HepG2 (cell line): ENCODE measurements around the gene MRPL50. TPM values are rescaled to one million over a fixed set of nuclear protein-coding genes. Genes with fewer than 3 reads are reported as not detected.

Experiments
- ATAC-seq: fragments of 200-7000 bp; cut with Tn5 transposase; 3 replicates; pipeline ENCODE4 v1.9.1; 2020; ENCODE audit warnings: mild to moderate bottlenecking, moderate library complexity
- BruUV-seq: library from RNA; stranded (reverse); fragments of 400-500 nt; replicated peaks from 2 replicates; lab custom pipeline; 2021; lab: Mats Ljungman, UMichigan
- CTCF ChIA-PET: fragments of 300-600 bp; formaldehyde crosslinking; extraction: SDS; loops from one replicate; lab custom pipeline; 2021; ENCODE audit warnings: low total read pairs, inconsistent platforms, low intra/inter-chr PET ratio; lab: Yijun Ruan, JAX
- POLR2A ChIA-PET: fragments of 350-600 bp; sonication (Branson Sonifier 250); formaldehyde crosslinking; loops from one replicate; lab custom pipeline; 2020; ENCODE audit warnings: antibody characterized with exemption, inconsistent platforms; lab: Yijun Ruan, JAX
- DNase-seq: peaks from one replicate; pipeline ENCODE4 v3.0.0-alpha.2; 2015; ENCODE audit warnings: low spot score
- FAIRE-seq: peaks from 3 replicates; lab custom pipeline; 2011; peaks lifted over from hg19 to GRCh38; lab: Jason Lieb, UNC
- H2AFZ ChIP-seq: one replicate; pipeline ENCODE4 v1.6.1; 2011; ENCODE audit warnings: low read length, inconsistent platforms
- H3K27ac ChIP-seq: fragments of 300-600 bp; 3 replicates; pipeline ENCODE4 v1.8.0; 2011; ENCODE audit warnings: mixed run types, mild to moderate bottlenecking, mixed read lengths, low read length, inconsistent platforms; ENCODE audit not compliant: insufficient read depth; ENCODE audit errors: extremely low read length
- H3K27me3 ChIP-seq, 2 experiments: fragments of 200-600 bp in 1 of 2; 2 replicates in 1 of 2; 3 replicates in 1 of 2; pipeline versions ENCODE4 v1.6.0 to v1.8.0; 2011; ENCODE audit warnings: low read length in 2 of 2, mild to moderate bottlenecking in 2 of 2, moderate library complexity in 2 of 2, inconsistent platforms in 1 of 2; ENCODE audit not compliant: insufficient read depth in 2 of 2, control insufficient read depth in 1 of 2
- H3K36me3 ChIP-seq, 2 experiments: fragments of 200-600 bp in 1 of 2; replicated peaks in 1 of 2; 2 replicates in 1 of 2; 3 replicates in 1 of 2; pipeline versions ENCODE4 v1.5.1 to v1.8.0; 2011; ENCODE audit warnings: low read length in 2 of 2, inconsistent platforms in 1 of 2; ENCODE audit not compliant: insufficient read depth in 2 of 2, control insufficient read depth in 1 of 2
- H3K4me1 ChIP-seq: 2 replicates; pipeline ENCODE4 v1.5.1; 2012; ENCODE audit warnings: low read length, inconsistent platforms; ENCODE audit not compliant: insufficient read depth
- H3K4me2 ChIP-seq: 2 replicates; pipeline ENCODE4 v1.6.0; 2011; ENCODE audit warnings: low read depth, low read length, inconsistent platforms
- H3K4me3 ChIP-seq, 3 experiments: fragments of 200-600 bp in 1 of 3; sonication (generic), shearing (Covaris generic) in 1 of 3; replicated peaks in 1 of 3; 2 replicates each; pipeline ENCODE4 v1.5.1; 2011 to 2016; ENCODE audit warnings: low read length in 3 of 3, inconsistent platforms in 2 of 3, low read depth in 2 of 3, mild to moderate bottlenecking in 2 of 3, control low read depth in 1 of 3, mixed read lengths in 1 of 3; ENCODE audit not compliant: insufficient read depth in 1 of 3
- H3K79me2 ChIP-seq: one replicate; pipeline ENCODE4 v1.6.1; 2011; ENCODE audit warnings: low read length, inconsistent platforms; ENCODE audit not compliant: insufficient read depth
- H3K9ac ChIP-seq: 2 replicates; pipeline ENCODE4 v1.6.0; 2011; ENCODE audit warnings: mild to moderate bottlenecking, low read depth, low read length, inconsistent platforms; ENCODE audit not compliant: insufficient read depth
- H3K9me3 ChIP-seq: 2 replicates; pipeline ENCODE4 v1.5.1; 2012; ENCODE audit warnings: mild to moderate bottlenecking, low read length
- H4K20me1 ChIP-seq: 2 replicates; pipeline ENCODE4 v1.6.0; 2011; ENCODE audit warnings: inconsistent platforms, mild to moderate bottlenecking, low read length, moderate library complexity; ENCODE audit not compliant: insufficient read depth
- DRAP1 ChIP-seq: IDR thresholded peaks from 2 replicates; pipeline ENCODE4 v1.6.1; 2016; ENCODE audit warnings: missing genetic modification reagents, missing compliant biosample characterization
- FOXA1 ChIP-seq, 2 experiments: fragments of 450-650 bp in 1 of 2; sonication (generic) in 1 of 2; formaldehyde crosslinking in 1 of 2; IDR thresholded peaks; 2 replicates each; pipeline versions ENCODE4 v1.4.0 to v1.6.1; 2016 to 2020; ENCODE audit warnings: missing genetic modification reagents in 1 of 2
- FOXA3 ChIP-seq: IDR thresholded peaks from 2 replicates; pipeline ENCODE4 v1.6.1; 2016; ENCODE audit warnings: missing genetic modification reagents, missing compliant biosample characterization
- FOXJ3 ChIP-seq: sonication (generic); formaldehyde crosslinking; IDR thresholded peaks from 2 replicates; pipeline ENCODE4 v1.4.0; 2020; ENCODE audit warnings: missing genetic modification reagents, mild to moderate bottlenecking, borderline replicate concordance
- HMG20A ChIP-seq: IDR thresholded peaks from 2 replicates; pipeline ENCODE4 v1.6.1; 2016; ENCODE audit warnings: borderline replicate concordance
- HNF4A ChIP-seq: sonication (generic); formaldehyde crosslinking; IDR thresholded peaks from 2 replicates; pipeline ENCODE4 v1.4.0; 2020; ENCODE audit warnings: missing genetic modification reagents
- HNF4G ChIP-seq, 2 experiments: sonication (generic) in 1 of 2; formaldehyde crosslinking in 1 of 2; IDR thresholded peaks; 2 replicates each; pipeline versions ENCODE4 v1.4.0 to v1.6.1; 2011 to 2020; ENCODE audit warnings: borderline replicate concordance in 2 of 2, low read depth in 2 of 2, mild to moderate bottlenecking in 2 of 2, low read length in 1 of 2, missing genetic modification reagents in 1 of 2, moderate library complexity in 1 of 2
- LCORL ChIP-seq, 2 experiments: fragments of 450-650 bp in 1 of 2; sonication (generic) in 1 of 2; formaldehyde crosslinking in 1 of 2; IDR thresholded peaks; 2 replicates each; pipeline versions ENCODE4 v1.5.0 to v1.6.1; 2017 to 2020; ENCODE audit warnings: antibody characterized with exemption in 1 of 2, missing genetic modification reagents in 1 of 2
- NCOA5 ChIP-seq: sonication (generic); formaldehyde crosslinking; IDR thresholded peaks from 2 replicates; pipeline ENCODE4 v1.4.0; 2020; ENCODE audit warnings: missing genetic modification reagents
- NFIC ChIP-seq: IDR thresholded peaks from 2 replicates; pipeline ENCODE4 v1.6.1; 2012; ENCODE audit warnings: mild to moderate bottlenecking, low read length, inconsistent platforms
- PITX1 ChIP-seq: sonication (generic); formaldehyde crosslinking; IDR thresholded peaks from 2 replicates; pipeline ENCODE4 v1.5.1; 2020; ENCODE audit warnings: mild to moderate bottlenecking, missing genetic modification reagents
- RXRB ChIP-seq: IDR thresholded peaks from 2 replicates; pipeline ENCODE4 v1.6.1; 2016; ENCODE audit warnings: borderline replicate concordance, missing genetic modification reagents, missing compliant biosample characterization
- SETDB1 ChIP-seq: sonication (generic); formaldehyde crosslinking; IDR thresholded peaks from 2 replicates; pipeline ENCODE4 v1.5.1; 2020; ENCODE audit warnings: missing genetic modification reagents, mild to moderate bottlenecking, borderline replicate concordance
- SP4 ChIP-seq: sonication (generic); formaldehyde crosslinking; IDR thresholded peaks from 2 replicates; pipeline ENCODE4 v1.8.1; 2023; ENCODE audit warnings: mild to moderate bottlenecking, missing genetic modification reagents
- STAG1 ChIP-seq: sonication (generic); formaldehyde crosslinking; IDR thresholded peaks from 2 replicates; pipeline ENCODE4 v1.4.0; 2020; ENCODE audit warnings: missing genetic modification reagents
- TEAD3 ChIP-seq: optimal IDR thresholded peaks from 2 replicates; pipeline ENCODE3; 2016; ENCODE audit warnings: borderline replicate concordance
- ZNF275 ChIP-seq: sonication (generic); formaldehyde crosslinking; IDR thresholded peaks from 2 replicates; pipeline ENCODE4 v1.8.0; 2022; ENCODE audit warnings: missing genetic modification reagents, mild to moderate bottlenecking, inconsistent platforms, borderline replicate concordance
- ZNF317 ChIP-seq: sonication (generic); formaldehyde crosslinking; IDR thresholded peaks from 2 replicates; pipeline ENCODE4 v1.5.0; 2020; ENCODE audit warnings: mild to moderate bottlenecking, missing genetic modification reagents
- ZNF33A ChIP-seq: sonication (generic); formaldehyde crosslinking; IDR thresholded peaks from 2 replicates; pipeline ENCODE4 v1.5.1; 2020; ENCODE audit warnings: missing genetic modification reagents, mild to moderate bottlenecking, moderate library complexity, borderline replicate concordance
- ZNF451 ChIP-seq: sonication (generic); formaldehyde crosslinking; IDR thresholded peaks from 2 replicates; pipeline ENCODE4 v1.5.0; 2020; ENCODE audit warnings: mild to moderate bottlenecking, missing genetic modification reagents
- ZNF670 ChIP-seq: sonication (generic); formaldehyde crosslinking; IDR thresholded peaks from 2 replicates; pipeline ENCODE4 v1.8.0; 2022; ENCODE audit warnings: mild to moderate bottlenecking, missing genetic modification reagents, borderline replicate concordance
- ZSCAN30 ChIP-seq: sonication (generic); formaldehyde crosslinking; IDR thresholded peaks from 2 replicates; pipeline ENCODE4 v1.5.0; 2020; ENCODE audit warnings: mild to moderate bottlenecking, missing genetic modification reagents
- WGBS: methylation state at CpG from one replicate; pipeline ENCODE4 v1.1.6; 2017; ENCODE audit warnings: low lambda C conversion rate; 5-methylcytosine and 5-hydroxymethylcytosine counted together
- in situ Hi-C: cut with HindIII; loops from 2 replicates; pipeline ENCODE4 v1.10.0; 2017; ENCODE audit warnings: low pct_unique_long_range_greater_than_20kb; ENCODE audit not compliant: extremely low pct_ligation_motif_present
- intact Hi-C: fragments of 100-400 bp; cut with micrococcal nuclease; formaldehyde crosslinking; loops from one replicate; pipeline ENCODE4 v1.10.0; 2022; ENCODE audit not compliant: unreplicated experiment
- polyA plus RNA-seq, 8 experiments: library from polyadenylated mRNA; depleted of rRNA in 3 of 8; stranded (reverse) in 7 of 8; unstranded in 1 of 8; fragments of >200 nt; fragmentation: Illumina TruSeq in 4 of 8; extraction: Trizol in 4 of 8; gene quantifications; 2 replicates each; pipeline versions ENCODE4 v1.2.1 to v1.2.3, GENCODE V29; 2011 to 2016; ENCODE audit warnings: low read depth in 4 of 8, missing spikeins in 1 of 8, mixed read lengths in 1 of 8; ENCODE audit not compliant: insufficient read depth in 1 of 8
- total RNA-seq, 5 experiments: library from RNA; depleted of rRNA; stranded (reverse); fragments of >200 nt; fragmentation: Illumina TruSeq; extraction: Trizol; gene quantifications; 2 replicates each; pipeline ENCODE4 v1.2.3, GENCODE V29; 2016; ENCODE audit warnings: low read depth in 1 of 5
- TF ChIP-seq, protein P1 (sequence below): sonication (generic); formaldehyde crosslinking; IDR thresholded peaks from 2 replicates; pipeline ENCODE4 v1.5.0; 2020; ENCODE audit warnings: mild to moderate bottlenecking, missing genetic modification reagents, moderate library complexity

MRPL50 gene
- total and polyA plus RNA-seq, 2 of the 13 experiments (the other 11 are each of a cell fraction or from before 2014, with no cell fraction given), result 37.1 to 70.0 TPM

- Histone ChIP-seq H3K27me3 (no peaks in the 10 kb centered on the region), H3K9me3 (no peaks in the 10 kb centered on the region), H3K4me1 (peaks cover 76% of the 10 kb centered on the region), H3K4me3 (no peak overlapping the region), H4K20me1 (no peaks in the 10 kb centered on the region), H2AFZ (no peak overlapping the region), H3K27ac (peak overlapping the region; percentile 48), H3K9ac (no peak overlapping the region), H3K4me2 (peak overlapping the region; percentile 27), H3K79me2 (no peaks in the 10 kb centered on the region), H3K36me3 (no peaks in the 10 kb centered on the region)
- DNase-seq (peak; percentile 65), FAIRE-seq (no peak), ATAC-seq (no peak)
- 25% methylated on average over 1 of the region's 1 CpG for WGBS
- BruUV-seq, result no TSS peak
- in situ Hi-C loops, result no loop called here
- intact Hi-C loops, result no loop called here
- ChIA-PET CTCF (no interaction called here), POLR2A (interaction anchor here (1.6 to 2.5 kb wide), 4 partner anchors 16 to 48 kb away, joined by 4 to 23 read pairs (median 6); partner anchors contain the start of genes MRPL50 and ZNF189)
- TF ChIP-seq LCORL (IDR thresholded peaks at IDR 0.05) (no peak), LCORL (CRISPR knock-in tag; IDR thresholded peaks at IDR 0.05) (peak; percentile 84), ZNF33A (CRISPR knock-in tag) (peak; percentile 77; the same call in 1 of the 2 replicates), ZNF275 (CRISPR knock-in tag) (no peak), TEAD3 (CRISPR knock-in tag) (peak; percentile 31), FOXA1 (IDR thresholded peaks at IDR 0.05) (no peak), FOXA1 (CRISPR knock-in tag; IDR thresholded peaks at IDR 0.05) (peak; percentile 71), STAG1 (CRISPR knock-in tag) (peak; percentile 36), ZNF317 (CRISPR knock-in tag) (0 out of 2 replicates have a peak, but pooled peaks have one; percentile 30), ZNF670 (CRISPR knock-in tag) (0 out of 2 replicates have a peak, but pooled peaks have one; percentile 52), HNF4G (IDR thresholded peaks at IDR 0.05; ENCODE audit: borderline replicate concordance, low read depth, low read length) (0 out of 2 replicates have a peak, but pooled peaks have one; percentile 24), HNF4G (CRISPR knock-in tag; IDR thresholded peaks at IDR 0.05; ENCODE audit: borderline replicate concordance, low read depth) (no peak), HNF4A (CRISPR knock-in tag) (peak; percentile 27; the same call in 1 of the 2 replicates), HMG20A (no peak; the same call in 1 of the 2 replicates), DRAP1 (CRISPR knock-in tag) (no peak), SP4 (CRISPR knock-in tag) (no peak), NCOA5 (no peak), ZSCAN30 (no peak), ZNF451 (CRISPR knock-in tag) (no peak), RXRB (0 out of 2 replicates have a peak, but pooled peaks have one; percentile 40), PITX1 (CRISPR knock-in tag) (no peak), FOXA3 (CRISPR knock-in tag) (peak; percentile 86), FOXJ3 (CRISPR knock-in tag) (peak; percentile 28; the same call in 1 of the 2 replicates), SETDB1 (CRISPR knock-in tag) (no peak), NFIC (peak; percentile 70; the same call in 1 of the 2 replicates)
- TF ChIP-seq, protein P1, sequence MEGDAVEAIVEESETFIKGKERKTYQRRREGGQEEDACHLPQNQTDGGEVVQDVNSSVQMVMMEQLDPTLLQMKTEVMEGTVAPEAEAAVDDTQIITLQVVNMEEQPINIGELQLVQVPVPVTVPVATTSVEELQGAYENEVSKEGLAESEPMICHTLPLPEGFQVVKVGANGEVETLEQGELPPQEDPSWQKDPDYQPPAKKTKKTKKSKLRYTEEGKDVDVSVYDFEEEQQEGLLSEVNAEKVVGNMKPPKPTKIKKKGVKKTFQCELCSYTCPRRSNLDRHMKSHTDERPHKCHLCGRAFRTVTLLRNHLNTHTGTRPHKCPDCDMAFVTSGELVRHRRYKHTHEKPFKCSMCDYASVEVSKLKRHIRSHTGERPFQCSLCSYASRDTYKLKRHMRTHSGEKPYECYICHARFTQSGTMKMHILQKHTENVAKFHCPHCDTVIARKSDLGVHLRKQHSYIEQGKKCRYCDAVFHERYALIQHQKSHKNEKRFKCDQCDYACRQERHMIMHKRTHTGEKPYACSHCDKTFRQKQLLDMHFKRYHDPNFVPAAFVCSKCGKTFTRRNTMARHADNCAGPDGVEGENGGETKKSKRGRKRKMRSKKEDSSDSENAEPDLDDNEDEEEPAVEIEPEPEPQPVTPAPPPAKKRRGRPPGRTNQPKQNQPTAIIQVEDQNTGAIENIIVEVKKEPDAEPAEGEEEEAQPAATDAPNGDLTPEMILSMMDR (CRISPR knock-in tag), result peak; percentile 29; the same call in 1 of the 2 replicates
Measured at GRCh38 chr9:101350285-101350684, 48.1 kb downstream of the MRPL50 start.
